Measurements from ENCODE around the gene RBL2. TPM values are rescaled to one million over a fixed set of nuclear protein-coding genes. Genes with fewer than 3 reads are reported as not detected.

RBL2 gene
- total RNA-seq, 1 experiment from 2014 or later = 38.4 TPM

- DNase-seq (ENCODE audit: low spot score) = no peak
- ChIA-PET POLR2A (no interaction called here), CTCF (no interaction called here)
- Mint-ChIP-seq H3K4me3 (no peak overlapping the region), H3K27ac (no peak overlapping the region), H3K4me1 (0 out of 2 replicates have a peak, but pooled peaks cover 3% of the 10 kb centered on the region), H3K36me3 (peaks cover 8% of the 10 kb centered on the region), H3K27me3 (ENCODE audit: low read depth) (no peaks in the 10 kb centered on the region), H3K9me3 (peaks cover 30% of the 10 kb centered on the region)
- ATAC-seq = no peak
- TF ChIP-seq ELF4 (CRISPR knock-in tag; IDR thresholded peaks at IDR 0.05; ENCODE audit: low read depth) (no peak), AFF4 (CRISPR knock-in tag; IDR thresholded peaks at IDR 0.05; ENCODE audit: borderline replicate concordance) (no peak), SMAD4 (CRISPR knock-in tag; IDR thresholded peaks at IDR 0.05) (no peak), NFYB (CRISPR knock-in tag; conservative IDR thresholded peaks at IDR 0.05; ENCODE audit: low read depth) (no peak), ZNF396 (CRISPR knock-in tag; IDR thresholded peaks at IDR 0.05; ENCODE audit: borderline replicate concordance) (no peak), ATF3 (CRISPR knock-in tag; conservative IDR thresholded peaks at IDR 0.05) (no peak), USF2 (CRISPR knock-in tag; IDR thresholded peaks at IDR 0.05) (no peak), MLX (CRISPR knock-in tag; IDR thresholded peaks at IDR 0.05) (no peak)
Observed at GRCh38 chr16:53515811-53516210, 81.5 kb downstream of the RBL2 start.

GRCh38 chr16:53517851-53518250 is 83.6 kb downstream of the RBL2 start:
- no peaks in the 10 kb centered on the region for H3K27me3 Mint-ChIP-seq (ENCODE audit: low read depth)
- H3K9me3 Mint-ChIP-seq = peaks cover 24% of the 10 kb centered on the region
- H3K4me3 Mint-ChIP-seq = no peak overlapping the region
- CTCF ChIA-PET = no interaction called here
- ATAC-seq (no peak), DNase-seq (ENCODE audit: low spot score) (no peak)
- H3K36me3 Mint-ChIP-seq = peaks cover 8% of the 10 kb centered on the region
- no peaks in the 10 kb centered on the region for H3K4me1 Mint-ChIP-seq
- POLR2A ChIA-PET = no interaction called here
- no peak overlapping the region for H3K27ac Mint-ChIP-seq
- TF ChIP-seq E2F1 (CRISPR knock-in tag; IDR thresholded peaks at IDR 0.05) (no peak), SMAD4 (CRISPR knock-in tag; IDR thresholded peaks at IDR 0.05) (no peak), FOXP1 (CRISPR knock-in tag; IDR thresholded peaks at IDR 0.05; ENCODE audit: borderline replicate concordance) (no peak), IRF2 (CRISPR knock-in tag; IDR thresholded peaks at IDR 0.05; ENCODE audit: borderline replicate concordance, low read depth) (no peak), ETV6 (CRISPR knock-in tag; IDR thresholded peaks at IDR 0.05) (no peak), NR2C2 (CRISPR knock-in tag; IDR thresholded peaks at IDR 0.05) (no peak), ZNF232 (CRISPR knock-in tag; IDR thresholded peaks at IDR 0.05) (no peak), GABPB1 (CRISPR knock-in tag; IDR thresholded peaks at IDR 0.05) (no peak), SMAD3 (CRISPR knock-in tag; IDR thresholded peaks at IDR 0.05; ENCODE audit: borderline replicate concordance) (no peak), ZBTB43 (CRISPR knock-in tag; IDR thresholded peaks at IDR 0.05) (no peak), E2F4 (CRISPR knock-in tag; IDR thresholded peaks at IDR 0.05; ENCODE audit: borderline replicate concordance, low read depth) (no peak), PREB (CRISPR knock-in tag; IDR thresholded peaks at IDR 0.05; ENCODE audit: borderline replicate concordance) (no peak), CDX4 (CRISPR knock-in tag; IDR thresholded peaks at IDR 0.05; ENCODE audit: borderline replicate concordance) (no peak), ZBTB21 (CRISPR knock-in tag; IDR thresholded peaks at IDR 0.05; ENCODE audit: borderline replicate concordance) (no peak), GTF2I (CRISPR knock-in tag; conservative IDR thresholded peaks at IDR 0.05) (no peak), ZNF396 (CRISPR knock-in tag; IDR thresholded peaks at IDR 0.05; ENCODE audit: borderline replicate concordance) (no peak), MAX (CRISPR knock-in tag; IDR thresholded peaks at IDR 0.05) (no peak), NFATC4 (CRISPR knock-in tag; IDR thresholded peaks at IDR 0.05) (no peak)
